Keratinocyte (primary cell): ENCODE results near the gene CPAMD8.

Experiments used
- CTCF ChIP-seq, 3 experiments: IDR thresholded peaks in 1 of 3; conservative IDR thresholded peaks in 1 of 3; optimal IDR thresholded peaks in 1 of 3; 2 replicates in 2 of 3; 3 replicates in 1 of 3; pipeline versions ENCODE3 to v1.5.1; 2011; ENCODE audit warnings: low read length in 3 of 3, mild to moderate bottlenecking in 3 of 3, moderate library complexity in 2 of 3, control low read depth in 1 of 3, inconsistent platforms in 1 of 3; ENCODE audit not compliant: insufficient read depth in 2 of 3; ENCODE audit errors: extremely low read depth in 1 of 3
- EZH2 ChIP-seq: IDR thresholded peaks from one replicate; pipeline ENCODE4 v1.6.1; 2012; ENCODE audit warnings: inconsistent platforms, mild to moderate bottlenecking, low read length, moderate library complexity

GRCh38 chr19:16859626-16860025 is 167.0 kb downstream of the CPAMD8 start:
- TF ChIP-seq EZH2 (no peak), CTCF (optimal IDR thresholded peaks at IDR 0.05 in 1 of 3, IDR thresholded peaks at IDR 0.05 in 1 of 3, conservative IDR thresholded peaks at IDR 0.05 in 1 of 3; ENCODE audit: extremely low read depth in 1 of 3, insufficient read depth in 2 of 3, low read length in 3 of 3) (no peak)
